A549 treated with AZD9567 at 1 μM for 4 hours (cell line): ENCODE results near the gene LTBP1. TPM values are rescaled to one million over a fixed set of nuclear protein-coding genes. Genes with fewer than 3 reads are reported as not detected.

Experiments used
- total RNA-seq: library from RNA; stranded (reverse); fragments of 200-300 nt; extraction: Qiagen RNA extraction; gene quantifications from 5 replicates; pipeline ENCODE4 v1.2.3, GENCODE V29; 2022; ENCODE audit not compliant: insufficient read depth

LTBP1 gene
- total RNA-seq, result 19.5 to 29.7 TPM (median 26.3 TPM) in 5 replicates

GRCh38 chr2:32946314-32947075, at the start of gene LTBP1:
LTBP1 (plus strand) TSS chr2:32946953; CDS start chr2:32947325, 372 bp downstream.

